ENCODE measurements around the gene ITGA8. TPM values are rescaled to one million over a fixed set of nuclear protein-coding genes. Genes with fewer than 3 reads are reported as not detected.

ITGA8 gene
- total RNA-seq, 1 donor from 2014 or later: 1.7 TPM

GRCh38 chr10:15741581-15741980 lies 21.9 kb upstream of the ITGA8 start:
- no peak for TF ChIP-seq CTCF (IDR thresholded peaks at IDR 0.05; ENCODE audit: borderline replicate concordance)
- peaks cover 4% of the 10 kb centered on the region for H3K4me1 ChIP-seq

GRCh38 chr10:15740261-15740660 lies 20.5 kb upstream of the ITGA8 start:
- no peak overlapping the region for H3K4me3 ChIP-seq
- DNase-seq: no peak
- intact Hi-C loops (cut with micrococcal nuclease): no loop called here
- no peaks in the 10 kb centered on the region for H3K27me3 ChIP-seq (ENCODE audit: low read depth)
- no peak overlapping the region for H3K27ac ChIP-seq (replicated peaks)
- TF ChIP-seq CTCF (IDR thresholded peaks at IDR 0.05; ENCODE audit: borderline replicate concordance): no peak
- no peaks in the 10 kb centered on the region for H3K36me3 ChIP-seq
- H3K9me3 ChIP-seq (replicated peaks): no peaks in the 10 kb centered on the region
- H3K4me1 ChIP-seq: peaks cover 4% of the 10 kb centered on the region

More at GRCh38 chr10:15741581-15741980, 21.9 kb upstream of the ITGA8 start:
- no peaks in the 10 kb centered on the region for H3K27me3 ChIP-seq (ENCODE audit: low read depth)
- intact Hi-C loops (cut with micrococcal nuclease): no loop called here
- H3K27ac ChIP-seq (replicated peaks): no peak overlapping the region
- DNase-seq: no peak
- no peaks in the 10 kb centered on the region for H3K9me3 ChIP-seq (replicated peaks)
- H3K4me3 ChIP-seq: no peak overlapping the region
- no peaks in the 10 kb centered on the region for H3K36me3 ChIP-seq

- Histone ChIP-seq H3K4me3 (no peak overlapping the region), H3K27me3 (ENCODE audit: low read depth) (no peaks in the 10 kb centered on the region), H3K36me3 (no peaks in the 10 kb centered on the region), H3K27ac (replicated peaks) (peak overlapping the region; percentile 69), H3K9me3 (replicated peaks) (no peaks in the 10 kb centered on the region), H3K4me1 (peaks cover 4% of the 10 kb centered on the region)
- TF ChIP-seq CTCF (IDR thresholded peaks at IDR 0.05; ENCODE audit: borderline replicate concordance): no peak
- intact Hi-C loops (cut with micrococcal nuclease): no loop called here
- DNase-seq: no peak
Observed at GRCh38 chr10:15739254-15739970, 19.7 kb upstream of the ITGA8 start.

- H3K27ac ChIP-seq (replicated peaks): peak overlapping the region; percentile 69
- H3K27me3 ChIP-seq (ENCODE audit: low read depth): no peaks in the 10 kb centered on the region
- intact Hi-C loops (cut with micrococcal nuclease): no loop called here
- H3K9me3 ChIP-seq (replicated peaks): peaks cover 4% of the 10 kb centered on the region
- no peak for DNase-seq
- no peaks in the 10 kb centered on the region for H3K36me3 ChIP-seq
- no peak overlapping the region for H3K4me3 ChIP-seq
- TF ChIP-seq CTCF (IDR thresholded peaks at IDR 0.05; ENCODE audit: borderline replicate concordance): no peak
- H3K4me1 ChIP-seq: peaks cover 4% of the 10 kb centered on the region
Observed at GRCh38 chr10:15738270-15738925, 18.7 kb upstream of the ITGA8 start.

- DNase-seq: no peak
- peaks cover 10% of the 10 kb centered on the region for H3K9me3 ChIP-seq (replicated peaks)
- H3K27ac ChIP-seq (replicated peaks): peak overlapping the region; percentile 17
- intact Hi-C loops (cut with micrococcal nuclease): no loop called here
- H3K27me3 ChIP-seq (ENCODE audit: low read depth): no peaks in the 10 kb centered on the region
- H3K4me1 ChIP-seq: peaks cover 4% of the 10 kb centered on the region
- H3K4me3 ChIP-seq: no peak overlapping the region
- H3K36me3 ChIP-seq: no peaks in the 10 kb centered on the region
- TF ChIP-seq CTCF (IDR thresholded peaks at IDR 0.05; ENCODE audit: borderline replicate concordance): no peak
Observed at GRCh38 chr10:15737656-15738055, 17.9 kb upstream of the ITGA8 start.

All from left ventricle myocardium inferior (tissue), 1 donor.